Astrocyte (in vitro differentiated cells and primary cell): ENCODE data around the gene KDR. TPM values are rescaled to one million over a fixed set of nuclear protein-coding genes. Genes with fewer than 3 reads are reported as not detected.

Experiments
- DNase-seq: peaks from one replicate; pipeline ENCODE4 v3.0.0-alpha.2; 2010; ENCODE audit warnings: low read depth
- FAIRE-seq: peaks from 2 replicates; lab custom pipeline; 2011; peaks lifted over from hg19 to GRCh38; lab: Jason Lieb, UNC
- H2AFZ ChIP-seq: 2 replicates; pipeline ENCODE4 v1.6.0; 2012; ENCODE audit warnings: low read depth, low read length, inconsistent platforms
- H3K27ac ChIP-seq: 2 replicates; pipeline ENCODE4 v1.5.1; 2011; ENCODE audit warnings: low read depth, low read length, inconsistent platforms
- H3K27me3 ChIP-seq: 2 replicates; pipeline ENCODE4 v1.6.0; 2011; ENCODE audit warnings: low read length, inconsistent platforms; ENCODE audit not compliant: insufficient read depth
- H3K36me3 ChIP-seq: 2 replicates; pipeline ENCODE4 v1.5.1; 2011; ENCODE audit warnings: low read length, inconsistent platforms; ENCODE audit not compliant: insufficient read depth
- H3K4me1 ChIP-seq: 2 replicates; pipeline ENCODE4 v1.5.1; 2011; ENCODE audit warnings: low read length, inconsistent platforms; ENCODE audit not compliant: insufficient read depth
- H3K4me2 ChIP-seq: 2 replicates; pipeline ENCODE4 v1.6.0; 2012; ENCODE audit warnings: low read length, inconsistent platforms
- H3K4me3 ChIP-seq: 2 replicates; pipeline ENCODE4 v1.5.1; 2011; ENCODE audit warnings: low read depth, mild to moderate bottlenecking, low read length, inconsistent platforms; ENCODE audit not compliant: insufficient read depth
- H3K79me2 ChIP-seq: 2 replicates; pipeline ENCODE4 v1.6.0; 2012; ENCODE audit warnings: mild to moderate bottlenecking, low read length, inconsistent platforms; ENCODE audit not compliant: insufficient read depth
- H3K9ac ChIP-seq: 2 replicates; pipeline ENCODE4 v1.6.0; 2012; ENCODE audit warnings: mild to moderate bottlenecking, low read length, inconsistent platforms
- H3K9me3 ChIP-seq: 2 replicates; pipeline ENCODE4 v1.5.1; 2012; ENCODE audit warnings: low read depth, mild to moderate bottlenecking, low read length, inconsistent platforms; ENCODE audit not compliant: insufficient read depth
- H4K20me1 ChIP-seq: 2 replicates; pipeline ENCODE4 v1.6.0; 2012; ENCODE audit warnings: low read length, inconsistent platforms; ENCODE audit not compliant: insufficient read depth
- H3K27ac Mint-ChIP-seq: one replicate; pipeline ENCODE4 v1.8.0; 2021; ENCODE audit warnings: mild to moderate bottlenecking, mixed read lengths; ENCODE audit not compliant: unreplicated experiment
- H3K27me3 Mint-ChIP-seq: one replicate; pipeline ENCODE4 v1.8.0; 2021; ENCODE audit warnings: low read depth, mixed read lengths; ENCODE audit not compliant: unreplicated experiment
- H3K36me3 Mint-ChIP-seq: one replicate; pipeline ENCODE4 v1.8.0; 2021; ENCODE audit warnings: low read depth, mixed read lengths; ENCODE audit not compliant: unreplicated experiment
- H3K4me1 Mint-ChIP-seq: one replicate; pipeline ENCODE4 v1.8.0; 2021; ENCODE audit warnings: low read depth, mixed read lengths; ENCODE audit not compliant: unreplicated experiment
- H3K4me3 Mint-ChIP-seq: one replicate; pipeline ENCODE4 v1.8.0; 2021; ENCODE audit warnings: mild to moderate bottlenecking, moderate library complexity, mixed read lengths; ENCODE audit not compliant: unreplicated experiment
- H3K9me3 Mint-ChIP-seq: one replicate; pipeline ENCODE4 v1.8.0; 2021; ENCODE audit warnings: mild to moderate bottlenecking, mixed read lengths; ENCODE audit not compliant: unreplicated experiment
- CTCF ChIP-seq: IDR thresholded peaks from 2 replicates; pipeline ENCODE4 v1.5.1; 2011; ENCODE audit warnings: low read depth, mild to moderate bottlenecking, inconsistent platforms, low read length, moderate library complexity; ENCODE audit not compliant: insufficient read depth
- EZH2 ChIP-seq: IDR thresholded peaks from 2 replicates; pipeline ENCODE4 v1.6.1; 2012; ENCODE audit warnings: mild to moderate bottlenecking, low read length, inconsistent platforms; ENCODE audit not compliant: insufficient read depth
- total RNA-seq: library from RNA; stranded (reverse); gene quantifications from 2 replicates; pipeline ENCODE4 v1.2.1, GENCODE V29; 2021

The KDR gene
- total RNA-seq, 1 donor from 2014 or later, result 2.5 TPM

- H3K4me1 Mint-ChIP-seq, result peaks cover 17% of the 10 kb centered on the region
- TF ChIP-seq CTCF (no peak), EZH2 (no peak)
- H3K27ac Mint-ChIP-seq, result no peak overlapping the region
- Histone ChIP-seq H3K9ac (no peak overlapping the region), H3K4me2 (no peak overlapping the region), H3K27me3 (no peaks in the 10 kb centered on the region), H3K36me3 (no peaks in the 10 kb centered on the region), H4K20me1 (no peaks in the 10 kb centered on the region), H2AFZ (no peak overlapping the region), H3K27ac (no peak overlapping the region), H3K4me1 (peaks cover 22% of the 10 kb centered on the region), H3K9me3 (no peaks in the 10 kb centered on the region), H3K79me2 (no peaks in the 10 kb centered on the region), H3K4me3 (no peak overlapping the region)
- H3K27me3 Mint-ChIP-seq, result no peaks in the 10 kb centered on the region
- no peaks in the 10 kb centered on the region for H3K36me3 Mint-ChIP-seq
- DNase-seq (no peak), FAIRE-seq (no peak)
- H3K9me3 Mint-ChIP-seq, result peaks cover 7% of the 10 kb centered on the region
- H3K4me3 Mint-ChIP-seq, result no peak overlapping the region
Measured at GRCh38 chr4:55170462-55170861, 45.1 kb upstream of the KDR start.

- no peak for FAIRE-seq
- peak overlapping the region; percentile 42 for H2AFZ ChIP-seq
- TF ChIP-seq EZH2 (no peak), CTCF (no peak)
Measured at GRCh38 chr4:55169352-55169961, 44.1 kb upstream of the KDR start.

GRCh38 chr4:55162396-55162795, 37.0 kb upstream of the KDR start:
- FAIRE-seq (no peak), DNase-seq (no peak)
- H4K20me1 ChIP-seq, result no peaks in the 10 kb centered on the region
- H3K9me3 Mint-ChIP-seq, result peaks cover 5% of the 10 kb centered on the region
- H3K9ac ChIP-seq, result no peak overlapping the region
- no peaks in the 10 kb centered on the region for H3K4me1 Mint-ChIP-seq
- no peak overlapping the region for H3K4me3 ChIP-seq
- no peak overlapping the region for H3K4me3 Mint-ChIP-seq
- H3K9me3 ChIP-seq, result no peaks in the 10 kb centered on the region
- no peaks in the 10 kb centered on the region for H3K36me3 ChIP-seq
- no peaks in the 10 kb centered on the region for H3K79me2 ChIP-seq
- no peaks in the 10 kb centered on the region for H3K27me3 Mint-ChIP-seq
- TF ChIP-seq EZH2 (no peak), CTCF (no peak)
- H3K36me3 Mint-ChIP-seq, result no peaks in the 10 kb centered on the region
- H3K27ac Mint-ChIP-seq, result no peak overlapping the region
- H3K4me2 ChIP-seq, result no peak overlapping the region
- no peak overlapping the region for H3K27ac ChIP-seq
- H3K4me1 ChIP-seq, result no peaks in the 10 kb centered on the region
- no peaks in the 10 kb centered on the region for H3K27me3 ChIP-seq
- H2AFZ ChIP-seq, result no peak overlapping the region

More at GRCh38 chr4:55169352-55169961, 44.1 kb upstream of the KDR start:
- no peaks in the 10 kb centered on the region for H3K36me3 Mint-ChIP-seq
- Histone ChIP-seq H3K9ac (no peak overlapping the region), H3K4me2 (peak overlapping the region; percentile 18), H4K20me1 (no peaks in the 10 kb centered on the region), H3K9me3 (no peaks in the 10 kb centered on the region), H3K36me3 (no peaks in the 10 kb centered on the region), H3K79me2 (no peaks in the 10 kb centered on the region), H3K27ac (no peak overlapping the region), H3K4me3 (no peak overlapping the region), H3K27me3 (no peaks in the 10 kb centered on the region), H3K4me1 (peaks cover 16% of the 10 kb centered on the region)
- H3K27ac Mint-ChIP-seq, result no peak overlapping the region
- H3K4me3 Mint-ChIP-seq, result no peak overlapping the region
- H3K4me1 Mint-ChIP-seq, result peaks cover 15% of the 10 kb centered on the region
- H3K27me3 Mint-ChIP-seq, result no peaks in the 10 kb centered on the region
- H3K9me3 Mint-ChIP-seq, result peaks cover 7% of the 10 kb centered on the region
- DNase-seq, result peak; percentile 20
